CD4-positive, alpha-beta T cell (primary cell): ENCODE data around the gene CHST15. TPM values are rescaled to one million over a fixed set of nuclear protein-coding genes. Genes with fewer than 3 reads are reported as not detected.

Source experiments
- ATAC-seq: fragments of 200-7000 bp; cut with Tn5 transposase; one replicate; pipeline ENCODE4 v1.10.0; 2022; ENCODE audit warnings: mild to moderate bottlenecking; ENCODE audit not compliant: poor library complexity
- CTCF ChIA-PET: fragments of 350-600 bp; sonication (Branson Sonifier 250); formaldehyde crosslinking; loops from one replicate; lab custom pipeline; 2021; ENCODE audit warnings: antibody characterized with exemption, inconsistent platforms; lab: Charles Lee
- POLR2A ChIA-PET: fragments of 350-600 bp; sonication (Branson Sonifier 250); formaldehyde crosslinking; loops from one replicate; lab custom pipeline; 2021; ENCODE audit warnings: antibody characterized with exemption, inconsistent platforms; lab: Charles Lee
- DNase-seq, 14 experiments: peaks; one replicate each; pipeline ENCODE4 v3.0.0-alpha.2; 2013 to 2020; ENCODE audit warnings: mixed read lengths in 2 of 14
- H3K27ac ChIP-seq, 2 donors: one replicate each; pipeline versions ENCODE4 v1.5.1 to v1.7.0; 2013; ENCODE audit warnings: low read length in 2 of 2, low read depth in 1 of 2, mild to moderate bottlenecking in 1 of 2
- H3K27me3 ChIP-seq, 2 experiments: 1 replicate in 1 of 2; 2 replicates in 1 of 2; pipeline versions ENCODE4 v1.6.1 to v1.7.0; 2013; ENCODE audit warnings: low read length in 2 of 2, control low read depth in 1 of 2, mild to moderate bottlenecking in 1 of 2, moderate library complexity in 1 of 2; ENCODE audit not compliant: insufficient read depth in 2 of 2, control insufficient read depth in 1 of 2
- H3K36me3 ChIP-seq: one replicate; pipeline ENCODE4 v1.6.1; 2013; ENCODE audit warnings: low read length, control low read depth; ENCODE audit not compliant: insufficient read depth
- H3K4me1 ChIP-seq: one replicate; pipeline ENCODE4 v1.6.1; 2013; ENCODE audit warnings: low read length, control low read depth; ENCODE audit not compliant: insufficient read depth
- H3K4me3 ChIP-seq: one replicate; pipeline ENCODE4 v1.5.1; 2013; ENCODE audit warnings: mild to moderate bottlenecking, low read length, moderate library complexity
- H3K9me3 ChIP-seq, 2 experiments: 1 replicate in 1 of 2; 2 replicates in 1 of 2; pipeline versions ENCODE4 v1.6.1 to v1.7.0; 2013; ENCODE audit warnings: low read length in 2 of 2, mild to moderate bottlenecking in 2 of 2, control low read depth in 1 of 2, moderate library complexity in 1 of 2; ENCODE audit not compliant: control insufficient read depth in 1 of 2, insufficient read depth in 1 of 2
- H3K27ac Mint-ChIP-seq: one replicate; pipeline ENCODE4 v1.8.0; 2020; ENCODE audit warnings: mixed read lengths
- H3K27me3 Mint-ChIP-seq: one replicate; pipeline ENCODE4 v1.8.0; 2021; ENCODE audit warnings: mixed read lengths
- H3K36me3 Mint-ChIP-seq: one replicate; pipeline ENCODE4 v1.8.0; 2021; ENCODE audit warnings: low read depth, mixed read lengths
- H3K4me1 Mint-ChIP-seq: one replicate; pipeline ENCODE4 v1.8.0; 2021; ENCODE audit warnings: low read depth, mixed read lengths
- H3K4me3 Mint-ChIP-seq: one replicate; pipeline ENCODE4 v1.8.0; 2020; ENCODE audit warnings: mild to moderate bottlenecking, mixed read lengths
- H3K9me3 Mint-ChIP-seq: one replicate; pipeline ENCODE4 v1.8.0; 2020; ENCODE audit warnings: mixed read lengths
- intact Hi-C, 2 experiments: fragments of 100-400 bp; cut with DNase I in 1 of 2; cut with micrococcal nuclease in 1 of 2; formaldehyde crosslinking; loops; one replicate each; pipeline versions ENCODE4 v1.15.1 to v1.9.0; 2023 to 2025; cut with DNase I, micrococcal nuclease
- total RNA-seq, 174 experiments: library from RNA in 2 of 174; stranded (reverse) in 2 of 174; gene quantifications; one replicate each; pipeline ENCODE4 v1.2.3 and lab custom pipeline; 2021 to 2026
- TF ChIP-seq, protein P1 (sequence below): fragments of 200-600 bp; IDR thresholded peaks from one replicate; pipeline ENCODE4 v1.8.0; 2022; ENCODE audit warnings: antibody characterized with exemption, mild to moderate bottlenecking

CHST15 gene
- total RNA-seq, 2 experiments from 2014 or later, result 0.42 to 0.52 TPM

DNA sequence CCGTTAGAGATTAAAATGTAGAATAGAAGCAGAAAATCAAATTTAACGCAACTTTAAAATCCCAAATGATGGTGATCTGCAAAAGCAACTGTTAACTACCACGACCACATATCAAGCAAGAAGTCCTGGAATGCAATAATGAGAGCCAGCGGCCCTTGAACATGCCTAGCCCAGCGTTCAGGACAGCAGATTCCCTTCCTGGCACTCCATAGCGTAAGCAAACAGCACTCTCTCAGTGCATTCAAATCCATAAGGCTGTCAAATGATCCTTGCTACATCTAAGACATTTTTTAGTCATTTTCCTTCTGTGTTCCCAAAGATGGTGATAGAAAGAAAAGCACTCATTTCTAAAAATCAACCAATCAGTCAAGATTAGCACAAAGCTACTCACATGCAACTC, 48.1 kb downstream of the CHST15 start:
- DNase-seq, result no peak
- H3K9me3 Mint-ChIP-seq, result peaks cover 4% of the 10 kb centered on the region
- CTCF ChIA-PET, result no interaction called here
- Histone ChIP-seq H3K27ac (no peak overlapping the region), H3K36me3 (no peaks in the 10 kb centered on the region), H3K4me1 (no peaks in the 10 kb centered on the region), H3K9me3 (peaks cover 0 to 16% of the 10 kb centered on the region in 2 experiments), H3K27me3 (no peaks in the 10 kb centered on the region), H3K4me3 (no peak overlapping the region)
- no peaks in the 10 kb centered on the region for H3K36me3 Mint-ChIP-seq
- POLR2A ChIA-PET, result no interaction called here
- no peaks in the 10 kb centered on the region for H3K27me3 Mint-ChIP-seq
- peaks cover 6% of the 10 kb centered on the region for H3K4me1 Mint-ChIP-seq
- TF ChIP-seq, protein P1, sequence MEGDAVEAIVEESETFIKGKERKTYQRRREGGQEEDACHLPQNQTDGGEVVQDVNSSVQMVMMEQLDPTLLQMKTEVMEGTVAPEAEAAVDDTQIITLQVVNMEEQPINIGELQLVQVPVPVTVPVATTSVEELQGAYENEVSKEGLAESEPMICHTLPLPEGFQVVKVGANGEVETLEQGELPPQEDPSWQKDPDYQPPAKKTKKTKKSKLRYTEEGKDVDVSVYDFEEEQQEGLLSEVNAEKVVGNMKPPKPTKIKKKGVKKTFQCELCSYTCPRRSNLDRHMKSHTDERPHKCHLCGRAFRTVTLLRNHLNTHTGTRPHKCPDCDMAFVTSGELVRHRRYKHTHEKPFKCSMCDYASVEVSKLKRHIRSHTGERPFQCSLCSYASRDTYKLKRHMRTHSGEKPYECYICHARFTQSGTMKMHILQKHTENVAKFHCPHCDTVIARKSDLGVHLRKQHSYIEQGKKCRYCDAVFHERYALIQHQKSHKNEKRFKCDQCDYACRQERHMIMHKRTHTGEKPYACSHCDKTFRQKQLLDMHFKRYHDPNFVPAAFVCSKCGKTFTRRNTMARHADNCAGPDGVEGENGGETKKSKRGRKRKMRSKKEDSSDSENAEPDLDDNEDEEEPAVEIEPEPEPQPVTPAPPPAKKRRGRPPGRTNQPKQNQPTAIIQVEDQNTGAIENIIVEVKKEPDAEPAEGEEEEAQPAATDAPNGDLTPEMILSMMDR, result no peak
- ATAC-seq, result no peak
- H3K27ac Mint-ChIP-seq, result no peak overlapping the region
- no peak overlapping the region for H3K4me3 Mint-ChIP-seq
- intact Hi-C loops, result no loop called here

DNA sequence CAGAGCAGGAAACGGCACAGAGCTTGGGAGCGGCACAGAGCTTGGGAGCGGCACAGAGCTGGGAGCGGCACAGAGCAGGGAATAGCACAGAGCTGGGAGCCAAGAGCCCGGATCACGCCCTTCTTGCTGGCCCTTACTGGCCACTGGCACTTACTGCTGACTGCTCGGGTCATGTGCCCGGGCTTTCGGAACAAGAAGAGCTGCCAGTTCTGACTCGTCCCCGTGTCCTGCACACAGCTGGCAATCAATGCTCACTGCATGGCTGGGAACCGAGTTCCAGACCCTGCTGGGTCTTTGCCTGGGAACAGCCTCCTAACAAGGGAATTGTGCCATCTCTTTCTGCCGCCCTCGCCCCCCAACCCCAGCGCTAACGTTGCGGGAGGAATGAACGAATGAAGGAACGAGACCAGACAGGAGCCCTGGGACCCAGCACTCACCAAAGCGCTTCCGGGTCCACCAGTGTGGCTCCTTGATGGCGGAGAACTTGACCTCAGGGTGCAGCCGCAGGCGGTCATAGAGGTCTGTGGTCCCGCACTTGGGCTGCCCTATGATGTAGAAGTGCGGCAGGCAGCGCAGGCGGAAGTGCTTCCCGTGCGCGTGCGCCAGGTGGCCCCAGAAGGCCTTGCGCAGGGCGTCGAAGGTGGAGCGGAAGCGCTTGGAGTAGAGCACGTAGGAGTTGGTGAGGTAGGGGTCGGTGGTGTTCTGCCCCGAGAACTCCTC, 49.1 kb downstream of the CHST15 start:
- intact Hi-C loops, result no loop called here
- H3K4me1 Mint-ChIP-seq, result peaks cover 6% of the 10 kb centered on the region
- CTCF ChIA-PET, result no interaction called here
- H3K27me3 ChIP-seq, result no peaks in the 10 kb centered on the region
- ATAC-seq, result no peak
- no peak overlapping the region for H3K27ac ChIP-seq
- no peaks in the 10 kb centered on the region for H3K27me3 Mint-ChIP-seq
- no peak overlapping the region for H3K4me3 ChIP-seq
- no peak overlapping the region for H3K4me3 Mint-ChIP-seq
- TF ChIP-seq, protein P1, result no peak
- no peak overlapping the region for H3K27ac Mint-ChIP-seq
- peaks cover 0 to 16% of the 10 kb centered on the region in 2 experiments for H3K9me3 ChIP-seq
- POLR2A ChIA-PET, result no interaction called here
- no peak for DNase-seq
- peaks cover 4% of the 10 kb centered on the region for H3K9me3 Mint-ChIP-seq
- H3K4me1 ChIP-seq, result no peaks in the 10 kb centered on the region
- H3K36me3 Mint-ChIP-seq, result no peaks in the 10 kb centered on the region
- no peaks in the 10 kb centered on the region for H3K36me3 ChIP-seq

DNA sequence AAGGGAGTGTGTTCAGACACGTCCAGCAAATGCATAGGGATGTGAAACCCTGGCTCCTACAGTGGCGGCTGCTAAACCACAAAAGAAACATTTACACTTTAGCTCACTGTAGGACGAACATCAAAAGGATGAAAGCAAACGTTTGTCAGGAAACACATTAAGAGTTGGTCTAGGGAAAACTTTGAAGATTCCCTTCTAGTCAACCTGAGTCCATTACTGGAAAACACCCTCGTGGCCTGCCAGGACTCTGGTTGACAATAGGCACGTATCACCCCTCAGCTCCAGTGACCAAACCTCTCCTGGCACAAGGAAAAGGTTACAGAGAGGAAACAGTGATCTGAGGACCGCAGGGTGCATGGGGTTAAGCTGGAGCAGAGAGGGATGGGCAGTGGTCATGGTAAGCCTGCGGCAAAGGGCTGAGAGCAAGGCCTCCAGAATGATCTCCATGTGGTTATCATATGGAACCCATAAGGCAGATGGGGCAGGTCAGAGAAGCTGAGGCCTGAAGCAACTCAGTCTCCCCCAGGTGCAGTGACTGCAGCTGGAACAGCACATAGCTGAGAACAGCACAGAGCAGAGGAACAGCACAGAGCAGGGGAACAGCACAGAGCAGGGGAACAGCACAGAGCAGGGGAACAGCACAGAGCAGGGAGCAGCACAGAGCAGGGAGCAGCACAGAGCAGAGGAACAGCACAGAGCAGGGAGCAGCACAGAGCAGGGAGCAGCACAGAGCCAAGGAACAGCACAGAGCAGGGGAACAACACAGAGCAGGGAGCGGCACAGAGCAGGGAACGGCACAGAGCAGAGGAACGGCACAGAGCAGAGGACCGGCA, 49.9 kb downstream of the CHST15 start:
- TF ChIP-seq, protein P1, result no peak
- H3K36me3 ChIP-seq, result no peaks in the 10 kb centered on the region
- H3K9me3 Mint-ChIP-seq, result peaks cover 4% of the 10 kb centered on the region
- no peak overlapping the region for H3K27ac Mint-ChIP-seq
- POLR2A ChIA-PET, result no interaction called here
- peaks cover 0 to 16% of the 10 kb centered on the region in 2 experiments for H3K9me3 ChIP-seq
- no peak overlapping the region for H3K4me3 Mint-ChIP-seq
- H3K27me3 Mint-ChIP-seq, result no peaks in the 10 kb centered on the region
- intact Hi-C loops, result no loop called here
- no peaks in the 10 kb centered on the region for H3K27me3 ChIP-seq
- no peak for ATAC-seq
- DNase-seq, result peak in 2 of 14 experiments; percentile 44
- no peak overlapping the region for H3K27ac ChIP-seq
- H3K36me3 Mint-ChIP-seq, result no peaks in the 10 kb centered on the region
- no peak overlapping the region for H3K4me3 ChIP-seq
- CTCF ChIA-PET, result no interaction called here
- H3K4me1 ChIP-seq, result no peaks in the 10 kb centered on the region
- peaks cover 6% of the 10 kb centered on the region for H3K4me1 Mint-ChIP-seq
